NB4 (cell line): Measurements from ENCODE around the gene ASPG.
A peak's percentile ranks its signal among the peaks of the same experiment; 100 is the strongest.
"Not testable (repeated sequence)": the region's sequence is repeated elsewhere in the genome, so short reads cannot be mapped to it uniquely, and the experiment has no call there.

Experiments
- DNase-seq: peaks from one replicate; pipeline ENCODE4 v3.0.0; 2010; ENCODE audit warnings: low read depth
- H3K4me3 ChIP-seq: one replicate; pipeline ENCODE4 v1.5.1; 2011; ENCODE audit warnings: mild to moderate bottlenecking, low read depth, low read length, moderate library complexity
- MAX ChIP-seq: IDR thresholded peaks from 2 replicates; pipeline ENCODE4 v1.6.1; 2011; ENCODE audit warnings: low read depth, low read length
- MYC ChIP-seq: IDR thresholded peaks from 2 replicates; pipeline ENCODE4 v1.6.1; 2011; ENCODE audit warnings: low read depth, low read length
- POLR2A ChIP-seq: IDR thresholded peaks from 2 replicates; pipeline ENCODE4 v1.6.1; 2011; ENCODE audit warnings: mild to moderate bottlenecking; ENCODE audit not compliant: insufficient read length; ENCODE audit errors: extremely low read depth
- TF ChIP-seq, protein P1 (sequence below): IDR thresholded peaks from one replicate; pipeline ENCODE4 v1.5.1; 2012; ENCODE audit warnings: low read depth, low read length

Gene ASPG

GRCh38 chr14:104150136-104151025 is 64.9 kb downstream of the ASPG start:
- H3K4me3 ChIP-seq, result no peak overlapping the region
- TF ChIP-seq MAX, result no peak
- TF ChIP-seq, protein P1, sequence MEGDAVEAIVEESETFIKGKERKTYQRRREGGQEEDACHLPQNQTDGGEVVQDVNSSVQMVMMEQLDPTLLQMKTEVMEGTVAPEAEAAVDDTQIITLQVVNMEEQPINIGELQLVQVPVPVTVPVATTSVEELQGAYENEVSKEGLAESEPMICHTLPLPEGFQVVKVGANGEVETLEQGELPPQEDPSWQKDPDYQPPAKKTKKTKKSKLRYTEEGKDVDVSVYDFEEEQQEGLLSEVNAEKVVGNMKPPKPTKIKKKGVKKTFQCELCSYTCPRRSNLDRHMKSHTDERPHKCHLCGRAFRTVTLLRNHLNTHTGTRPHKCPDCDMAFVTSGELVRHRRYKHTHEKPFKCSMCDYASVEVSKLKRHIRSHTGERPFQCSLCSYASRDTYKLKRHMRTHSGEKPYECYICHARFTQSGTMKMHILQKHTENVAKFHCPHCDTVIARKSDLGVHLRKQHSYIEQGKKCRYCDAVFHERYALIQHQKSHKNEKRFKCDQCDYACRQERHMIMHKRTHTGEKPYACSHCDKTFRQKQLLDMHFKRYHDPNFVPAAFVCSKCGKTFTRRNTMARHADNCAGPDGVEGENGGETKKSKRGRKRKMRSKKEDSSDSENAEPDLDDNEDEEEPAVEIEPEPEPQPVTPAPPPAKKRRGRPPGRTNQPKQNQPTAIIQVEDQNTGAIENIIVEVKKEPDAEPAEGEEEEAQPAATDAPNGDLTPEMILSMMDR, result peak; percentile 11
- peak; percentile 65 for DNase-seq

GRCh38 chr14:104151026-104151381 is 65.5 kb downstream of the ASPG start:
- DNase-seq, result no peak
- TF ChIP-seq POLR2A, result no peak
- H3K4me3 ChIP-seq, result no peak overlapping the region

DNA sequence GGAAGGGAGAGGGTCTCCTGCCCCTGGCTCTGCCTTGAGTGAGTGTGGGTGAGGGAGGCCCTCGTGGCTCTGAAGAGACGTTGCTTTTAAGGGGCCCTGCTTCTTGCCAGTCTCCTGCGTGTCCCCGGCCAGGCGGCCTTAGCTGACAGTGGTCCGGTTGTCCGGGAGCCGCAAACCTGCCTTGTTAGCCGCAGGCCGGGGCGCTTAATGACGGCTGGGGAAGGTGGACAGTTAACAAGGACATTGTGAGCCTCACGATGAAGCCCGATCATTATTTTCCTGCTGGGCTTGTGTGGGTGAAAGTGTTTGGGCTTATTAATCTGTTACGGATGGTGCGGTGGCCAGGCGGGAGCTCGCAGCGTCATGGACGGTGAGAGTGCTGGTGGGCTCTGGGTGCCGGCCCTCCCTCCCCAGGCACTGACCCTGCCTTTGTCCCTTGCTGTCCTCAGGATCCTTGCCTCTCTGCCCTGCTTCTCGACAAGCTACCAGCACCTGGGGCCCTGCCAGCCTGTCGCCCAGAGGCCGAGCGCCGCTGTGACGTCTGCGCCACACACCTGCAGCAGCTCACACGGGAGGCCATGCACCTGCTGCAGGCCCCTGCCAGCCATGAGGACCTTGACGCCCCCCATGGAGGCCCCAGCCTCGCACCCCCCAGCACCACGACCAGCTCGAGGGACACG is 66.2 kb downstream of the ASPG start:
- H3K4me3 ChIP-seq, result no peak overlapping the region
- no peak for TF ChIP-seq MYC
- TF ChIP-seq POLR2A, result no peak
- TF ChIP-seq, protein P1, result no peak
- no peak for DNase-seq

DNA sequence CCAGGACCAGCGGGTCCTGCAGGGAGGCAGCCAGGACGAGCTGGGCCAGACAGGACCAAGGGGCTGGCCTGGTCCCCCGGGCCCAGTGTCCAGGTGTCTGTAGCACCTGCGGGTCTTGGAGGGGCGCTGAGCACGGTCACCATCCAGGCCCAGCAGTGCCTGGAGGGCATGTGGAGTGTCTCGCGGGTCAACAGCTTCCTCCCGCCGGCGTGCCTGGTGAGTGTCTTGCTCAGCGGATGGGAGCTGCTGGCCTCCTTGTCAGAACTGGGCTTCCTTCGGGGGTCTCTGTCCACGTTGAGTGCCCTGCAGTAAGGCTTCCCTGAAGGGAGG is 66.7 kb downstream of the ASPG start:
- DNase-seq, result no peak
- TF ChIP-seq POLR2A (no peak), MAX (no peak), MYC (no peak)
- TF ChIP-seq, protein P1, result no peak
- no peak overlapping the region for H3K4me3 ChIP-seq

GRCh38 chr14:104152686-104153393 is 67.3 kb downstream of the ASPG start:
- DNase-seq, result no peak
- no peak overlapping the region for H3K4me3 ChIP-seq
- TF ChIP-seq POLR2A, result no peak
- TF ChIP-seq, protein P1, result no peak
- no peak for TF ChIP-seq MAX
- TF ChIP-seq MYC, result no peak

DNA sequence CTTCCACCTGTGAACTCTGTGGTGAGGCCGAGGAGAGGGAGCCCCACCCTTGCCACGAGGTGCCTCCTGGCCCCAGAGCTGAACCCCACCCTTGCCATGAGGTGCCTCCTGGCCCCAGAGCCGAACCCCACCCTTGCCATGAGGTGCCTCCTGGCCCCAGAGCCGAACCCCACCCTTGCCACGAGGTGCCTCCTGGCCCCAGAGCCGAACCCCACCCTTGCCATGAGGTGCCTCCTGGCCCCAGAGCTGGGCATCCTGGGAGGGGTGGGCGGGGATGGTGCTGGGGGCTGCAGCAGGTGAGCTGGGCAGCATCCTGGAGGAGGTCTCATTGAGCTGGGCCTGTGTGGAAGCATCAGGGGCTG is 67.9 kb downstream of the ASPG start:
- DNase-seq, H3K4me3 ChIP-seq: not testable (repeated sequence)

GRCh38 chr14:104154246-104154645 is 68.7 kb downstream of the ASPG start:
- DNase-seq, result no peak
- TF ChIP-seq POLR2A (no peak), MYC (no peak), MAX (no peak)
- TF ChIP-seq, protein P1, result no peak
- H3K4me3 ChIP-seq, result no peak overlapping the region
